GM12875 (cell line): ENCODE data around the gene LONRF3.

ENCODE experiments used
- H3K4me3 ChIP-seq: one replicate; pipeline ENCODE4 v1.5.1; 2011; ENCODE audit warnings: low read depth, low read length, control low read depth
- TF ChIP-seq, protein P1 (sequence below): IDR thresholded peaks from 2 replicates; pipeline ENCODE4 v1.5.1; 2011; ENCODE audit warnings: low read depth, mild to moderate bottlenecking, control low read depth, inconsistent platforms, low read length, moderate library complexity, borderline replicate concordance; ENCODE audit not compliant: insufficient read depth

LONRF3 gene

DNA sequence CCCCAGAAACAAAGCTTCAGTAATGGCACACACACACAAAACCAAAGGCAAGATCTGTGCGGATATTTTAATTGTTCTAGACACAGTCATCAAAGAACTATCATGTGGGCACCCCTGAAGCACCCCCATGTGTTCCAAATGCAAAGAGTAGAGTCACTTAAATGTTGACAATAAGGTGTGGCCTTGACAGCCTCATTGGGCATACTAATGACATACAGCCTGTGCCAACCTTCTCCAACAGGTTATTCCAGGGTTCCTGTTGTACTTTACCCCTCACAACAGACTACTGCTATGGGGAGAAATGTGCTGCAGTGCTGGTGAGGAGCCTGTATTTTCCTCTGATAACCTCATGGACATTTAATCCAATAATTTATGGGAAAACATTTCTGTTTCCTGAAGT is 68.6 kb downstream of the LONRF3 start:
- TF ChIP-seq, protein P1, sequence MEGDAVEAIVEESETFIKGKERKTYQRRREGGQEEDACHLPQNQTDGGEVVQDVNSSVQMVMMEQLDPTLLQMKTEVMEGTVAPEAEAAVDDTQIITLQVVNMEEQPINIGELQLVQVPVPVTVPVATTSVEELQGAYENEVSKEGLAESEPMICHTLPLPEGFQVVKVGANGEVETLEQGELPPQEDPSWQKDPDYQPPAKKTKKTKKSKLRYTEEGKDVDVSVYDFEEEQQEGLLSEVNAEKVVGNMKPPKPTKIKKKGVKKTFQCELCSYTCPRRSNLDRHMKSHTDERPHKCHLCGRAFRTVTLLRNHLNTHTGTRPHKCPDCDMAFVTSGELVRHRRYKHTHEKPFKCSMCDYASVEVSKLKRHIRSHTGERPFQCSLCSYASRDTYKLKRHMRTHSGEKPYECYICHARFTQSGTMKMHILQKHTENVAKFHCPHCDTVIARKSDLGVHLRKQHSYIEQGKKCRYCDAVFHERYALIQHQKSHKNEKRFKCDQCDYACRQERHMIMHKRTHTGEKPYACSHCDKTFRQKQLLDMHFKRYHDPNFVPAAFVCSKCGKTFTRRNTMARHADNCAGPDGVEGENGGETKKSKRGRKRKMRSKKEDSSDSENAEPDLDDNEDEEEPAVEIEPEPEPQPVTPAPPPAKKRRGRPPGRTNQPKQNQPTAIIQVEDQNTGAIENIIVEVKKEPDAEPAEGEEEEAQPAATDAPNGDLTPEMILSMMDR: no peak
- H3K4me3 ChIP-seq: no peak overlapping the region

DNA sequence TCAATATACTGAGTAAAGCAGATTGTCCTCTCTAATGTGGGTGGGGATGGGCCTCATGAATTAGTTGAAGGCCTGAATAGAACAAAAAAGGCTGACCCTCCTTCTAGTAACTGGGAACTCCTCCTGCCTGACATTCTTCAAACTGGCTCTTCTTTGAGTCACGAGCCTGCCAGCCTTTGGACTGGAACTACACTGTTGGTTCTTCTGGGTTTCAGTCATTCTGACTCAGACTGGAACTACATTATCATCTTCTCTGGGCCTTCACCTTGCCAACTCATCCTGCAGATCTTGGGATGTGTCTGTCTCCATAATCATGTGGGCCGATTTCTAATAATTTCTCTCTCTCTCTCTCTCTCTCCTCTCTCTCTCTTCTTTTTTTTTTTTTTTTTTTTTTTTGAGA is 71.5 kb downstream of the LONRF3 start:
- TF ChIP-seq, protein P1: no peak
- H3K4me3 ChIP-seq: no peak overlapping the region

DNA sequence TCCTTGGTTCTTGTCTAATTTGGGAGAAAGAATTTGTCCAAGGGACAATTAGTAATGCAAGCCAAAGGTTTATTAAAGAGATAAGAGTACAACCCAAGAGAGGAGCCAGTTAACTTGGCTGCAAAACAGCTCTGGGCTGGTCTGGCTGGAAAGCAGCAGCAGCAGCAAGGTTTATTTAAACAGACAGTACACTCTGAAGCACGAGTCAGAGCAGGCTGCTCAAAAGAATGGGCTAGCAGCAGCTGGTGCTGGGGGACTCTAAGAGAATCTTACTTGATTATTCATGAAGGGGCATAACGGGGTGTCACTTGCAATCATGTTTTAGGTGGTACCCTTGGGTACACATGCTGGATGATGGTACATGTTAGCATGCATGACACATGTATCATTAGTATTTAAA is 81.3 kb downstream of the LONRF3 start:
- no peak overlapping the region for H3K4me3 ChIP-seq
- TF ChIP-seq, protein P1: no peak

DNA sequence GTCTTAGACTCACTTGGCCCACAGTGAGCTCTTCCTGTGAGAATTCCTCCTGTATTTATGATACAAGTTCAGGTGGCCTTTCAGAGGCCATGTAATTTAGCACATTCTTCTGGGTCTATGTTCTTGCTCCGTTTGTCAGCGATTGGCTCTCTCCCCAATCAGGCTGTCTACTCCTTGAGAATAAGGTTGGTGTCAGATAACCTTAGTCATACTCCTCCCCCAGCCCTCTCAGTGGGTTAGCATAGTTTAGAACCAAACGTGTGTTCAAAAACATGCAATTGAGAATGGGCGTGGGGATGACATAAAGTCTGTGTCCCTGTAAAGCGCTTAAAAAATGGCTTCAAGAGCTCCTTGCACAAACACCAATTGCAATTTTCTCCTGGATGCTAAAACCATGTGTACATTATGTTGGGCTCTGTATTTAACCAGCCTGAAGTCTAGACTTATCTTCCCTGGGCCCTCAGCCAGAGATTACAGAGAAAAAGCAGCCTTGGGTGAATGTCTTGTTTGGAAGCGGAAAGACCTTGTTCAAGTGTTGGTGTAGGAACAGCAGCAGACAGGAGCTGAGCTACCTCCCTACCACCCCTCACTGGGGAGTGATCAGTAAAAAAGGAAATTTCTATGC is 88.4 kb downstream of the LONRF3 start:
- TF ChIP-seq, protein P1: no peak
- no peak overlapping the region for H3K4me3 ChIP-seq

DNA sequence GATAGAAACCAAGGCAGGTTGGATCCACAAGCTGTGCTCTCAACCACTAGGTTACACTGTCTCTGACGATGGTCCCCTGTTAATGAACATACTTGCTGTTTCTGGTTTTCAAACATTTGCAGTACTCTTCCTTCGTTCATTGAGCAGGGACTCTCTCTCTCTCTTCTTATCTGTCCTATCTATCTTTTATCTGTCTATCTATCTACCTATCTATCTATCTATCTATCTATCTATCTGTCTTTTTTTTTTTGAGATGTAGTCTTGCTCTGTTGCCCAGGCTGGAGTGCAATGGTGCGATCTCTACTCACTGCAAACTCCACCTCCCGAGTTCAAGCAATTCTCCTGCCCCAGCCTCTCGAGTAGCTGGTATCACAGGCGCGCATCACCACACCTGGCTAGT is 89.0 kb downstream of the LONRF3 start:
- H3K4me3 ChIP-seq: no peak overlapping the region
- TF ChIP-seq, protein P1: no peak

DNA sequence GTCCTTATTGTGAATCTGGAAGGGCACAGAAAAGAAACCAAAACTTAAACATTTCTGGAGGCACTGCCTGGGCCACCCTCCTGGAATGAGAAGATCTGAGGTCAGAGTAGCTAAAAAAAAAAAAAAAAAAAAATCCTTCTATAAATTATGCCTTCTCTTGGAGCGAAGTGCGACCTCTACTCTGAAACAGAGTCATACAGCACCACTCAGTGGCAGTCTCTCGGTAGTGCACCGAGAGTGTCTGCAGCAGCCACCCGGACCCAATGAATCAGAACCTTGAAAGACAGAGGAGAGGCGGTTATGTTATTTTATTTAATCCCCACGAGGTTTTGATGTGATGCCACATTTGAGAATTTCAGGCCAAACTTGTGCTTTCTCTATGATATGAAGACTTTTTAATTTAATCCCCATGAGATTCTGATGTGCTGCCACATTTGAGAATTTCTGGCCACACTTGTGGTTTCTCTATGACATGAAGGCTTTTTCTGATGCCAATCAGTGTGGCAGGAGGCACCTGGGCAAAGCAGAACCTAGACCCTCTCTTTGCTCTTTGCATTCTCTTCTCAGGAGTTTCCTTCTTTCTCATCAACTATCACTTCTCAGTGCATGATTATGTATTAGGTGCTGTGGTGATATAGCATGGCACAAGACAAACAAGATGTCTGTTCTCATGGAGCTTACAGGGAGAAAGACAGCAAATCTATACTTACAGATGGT is 92.8 kb downstream of the LONRF3 start:
- no peak overlapping the region for H3K4me3 ChIP-seq
- TF ChIP-seq, protein P1: peak; percentile 45; the same call in 1 of the 2 replicates
